GM19455 (cell line): ENCODE measurements around the gene NUDCD3.

Source experiments
- ATAC-seq: cut with Tn5 transposase; IDR thresholded peaks from one replicate; pipeline ENCODE4 v1.9.1; 2021; ENCODE audit not compliant: unreplicated experiment

Gene NUDCD3

GRCh38 chr7:44402401-44403060, 87.9 kb downstream of the NUDCD3 start:
- no peak for ATAC-seq

- no peak for ATAC-seq
Measured at GRCh38 chr7:44401692-44402091, 88.8 kb downstream of the NUDCD3 start.

- no peak for ATAC-seq
Measured at GRCh38 chr7:44400033-44400511, 90.4 kb downstream of the NUDCD3 start.

GRCh38 chr7:44398953-44399574, 91.4 kb downstream of the NUDCD3 start:
- no peak for ATAC-seq

GRCh38 chr7:44398511-44398911, 91.9 kb downstream of the NUDCD3 start:
- ATAC-seq, result no peak

GRCh38 chr7:44396931-44397545, 93.4 kb downstream of the NUDCD3 start:
- ATAC-seq, result no peak

- no peak for ATAC-seq
Measured at GRCh38 chr7:44396496-44396895, 94.0 kb downstream of the NUDCD3 start.

GRCh38 chr7:44395067-44395466, 95.4 kb downstream of the NUDCD3 start:
- no peak for ATAC-seq

GRCh38 chr7:44394636-44395035, 95.8 kb downstream of the NUDCD3 start:
- ATAC-seq, result no peak

- no peak for ATAC-seq
Measured at GRCh38 chr7:44394112-44394447, 96.4 kb downstream of the NUDCD3 start.

GRCh38 chr7:44393238-44394111, 97.0 kb downstream of the NUDCD3 start:
- no peak for ATAC-seq

- no peak for ATAC-seq
Measured at GRCh38 chr7:44392618-44393010, 97.8 kb downstream of the NUDCD3 start.

GRCh38 chr7:44391746-44392617, 98.5 kb downstream of the NUDCD3 start:
- no peak for ATAC-seq

GRCh38 chr7:44391171-44391570, 99.3 kb downstream of the NUDCD3 start:
- no peak for ATAC-seq

GRCh38 chr7:44390701-44391100, 99.8 kb downstream of the NUDCD3 start:
- no peak for ATAC-seq

GRCh38 chr7:44388089-44388970, 102.1 kb downstream of the NUDCD3 start:
- no peak for ATAC-seq

- no peak for ATAC-seq
Measured at GRCh38 chr7:44387389-44387788, 103.1 kb downstream of the NUDCD3 start.

- ATAC-seq, result no peak
Measured at GRCh38 chr7:44386139-44386913, 104.1 kb downstream of the NUDCD3 start.
